HCT116 (cell line): ENCODE results near the gene SCN3B. TPM values are rescaled to one million over a fixed set of nuclear protein-coding genes. Genes with fewer than 3 reads are reported as not detected.

ENCODE experiments used
- ATAC-seq: fragments of 200-7000 bp; cut with Tn5 transposase; 2 replicates; pipeline ENCODE4 v1.9.1; 2020; ENCODE audit warnings: mild to moderate bottlenecking, moderate library complexity
- BruUV-seq: library from RNA; stranded (reverse); fragments of 400-500 nt; replicated peaks from 2 replicates; lab custom pipeline; 2021; lab: Mats Ljungman, UMichigan
- CTCF ChIA-PET: fragments of 300-600 bp; sonication (Branson Sonifier 250); formaldehyde crosslinking; loops from one replicate; lab custom pipeline; 2021; ENCODE audit warnings: antibody characterized with exemption; lab: Charles Lee
- POLR2A ChIA-PET: fragments of 300-600, 350-600 bp; sonication (Branson Sonifier 250); formaldehyde crosslinking; loops from one replicate; lab custom pipeline; 2021; ENCODE audit warnings: antibody characterized with exemption; lab: Charles Lee
- RAD21 ChIA-PET, 2 experiments: fragments of 300-600 bp; sonication (Branson Sonifier 250); formaldehyde crosslinking; loops; one replicate each; lab custom pipeline; 2023; ENCODE audit warnings: low total read pairs in 2 of 2; ENCODE audit not compliant: uncharacterized antibody in 2 of 2, unreplicated experiment in 2 of 2, low non-redundant PET in 1 of 2; lab: Charles Lee
- DNase-seq: peaks from one replicate; pipeline ENCODE4 v3.0.0-alpha.2; 2010; ENCODE audit warnings: low read depth, low spot score
- H2AFZ ChIP-seq: fragments of 200-600 bp; shearing (Covaris generic), sonication (generic); 2 replicates; pipeline ENCODE4 v1.6.1; 2017; ENCODE audit warnings: low read depth, mixed run types, mixed read lengths, antibody characterized with exemption, low read length; ENCODE audit not compliant: poor library complexity, severe bottlenecking
- H3K27ac ChIP-seq: 2 replicates; pipeline ENCODE4 v1.5.1; 2012; ENCODE audit warnings: low read depth, low read length
- H3K27me3 ChIP-seq: fragments of 200-600 bp; sonication (generic); 2 replicates; pipeline ENCODE4 v1.6.1; 2016; ENCODE audit warnings: mixed run types, low read length, mixed read lengths; ENCODE audit not compliant: insufficient read depth
- H3K36me3 ChIP-seq, 2 experiments: fragments of 200-500 bp in 1 of 2; fragments of 200-600 bp in 1 of 2; sonication (Bioruptor generic) in 1 of 2; sonication (generic) in 1 of 2; 2 replicates each; pipeline versions ENCODE4 v1.5.1 to v1.6.1; 2014 to 2016; ENCODE audit warnings: low read length in 2 of 2, inconsistent platforms in 1 of 2, mixed read lengths in 1 of 2, mixed run types in 1 of 2; ENCODE audit not compliant: insufficient read depth in 2 of 2, control insufficient read depth in 1 of 2
- H3K4me1 ChIP-seq, 2 experiments: fragments of 200-600 bp in 1 of 2; sonication (generic) in 1 of 2; 2 replicates each; pipeline versions ENCODE4 v1.5.1 to v1.6.1; 2012 to 2017; ENCODE audit warnings: low read length in 2 of 2, inconsistent platforms in 1 of 2, mild to moderate bottlenecking in 1 of 2, mixed read lengths in 1 of 2, mixed run types in 1 of 2, moderate library complexity in 1 of 2; ENCODE audit not compliant: insufficient read depth in 2 of 2, control insufficient read depth in 1 of 2
- H3K4me2 ChIP-seq: fragments of 200-600 bp; sonication (generic); 2 replicates; pipeline ENCODE4 v1.6.1; 2017; ENCODE audit warnings: mixed run types, low read length, mixed read lengths
- H3K4me3 ChIP-seq, 2 experiments: fragments of 200-600 bp in 1 of 2; sonication (generic) in 1 of 2; replicated peaks in 1 of 2; 2 replicates each; pipeline ENCODE4 v1.5.1; 2011 to 2016; ENCODE audit warnings: low read length in 2 of 2, control low read depth in 1 of 2, low read depth in 1 of 2, mild to moderate bottlenecking in 1 of 2, mixed read lengths in 1 of 2, mixed run types in 1 of 2
- H3K79me2 ChIP-seq: fragments of 200-600 bp; sonication (generic); 2 replicates; pipeline ENCODE4 v1.6.1; 2017; ENCODE audit warnings: mild to moderate bottlenecking, mixed run types, low read length, moderate library complexity, mixed read lengths; ENCODE audit not compliant: insufficient read depth
- H3K9ac ChIP-seq: fragments of 200-600 bp; sonication (generic); 2 replicates; pipeline ENCODE4 v1.6.1; 2016; ENCODE audit warnings: low read length, mixed read lengths
- H3K9me2 ChIP-seq: fragments of 200-600 bp; sonication (generic), shearing (Covaris generic); 2 replicates; pipeline ENCODE4 v1.6.1; 2017; ENCODE audit warnings: mixed run types, mild to moderate bottlenecking, moderate library complexity; ENCODE audit not compliant: insufficient read depth
- H3K9me3 ChIP-seq, 2 experiments: fragments of 200-500 bp in 1 of 2; fragments of 200-600 bp in 1 of 2; sonication (Bioruptor generic) in 1 of 2; sonication (generic) in 1 of 2; 2 replicates each; pipeline ENCODE4 v1.6.1; 2014 to 2017; ENCODE audit warnings: low read length in 2 of 2, mixed read lengths in 2 of 2, inconsistent platforms in 1 of 2, low read depth in 1 of 2, mild to moderate bottlenecking in 1 of 2, mixed run types in 1 of 2, moderate library complexity in 1 of 2; ENCODE audit not compliant: control insufficient read depth in 1 of 2, insufficient read depth in 1 of 2
- H4K20me1 ChIP-seq: fragments of 200-600 bp; sonication (generic), shearing (Covaris generic); 2 replicates; pipeline ENCODE4 v1.6.1; 2017; ENCODE audit warnings: mixed run types, mild to moderate bottlenecking, moderate library complexity; ENCODE audit not compliant: insufficient read depth
- CBX3 ChIP-seq: IDR thresholded peaks from 2 replicates; pipeline ENCODE4 v1.6.1; 2012; ENCODE audit warnings: low read depth
- CEBPB ChIP-seq: IDR thresholded peaks from 2 replicates; pipeline ENCODE4 v1.6.1; 2012; ENCODE audit warnings: low read depth
- EGR1 ChIP-seq: IDR thresholded peaks from 2 replicates; pipeline ENCODE4 v1.6.1; 2012; ENCODE audit warnings: low read depth
- ELF1 ChIP-seq: IDR thresholded peaks from 2 replicates; pipeline ENCODE4 v1.6.1; 2012; ENCODE audit warnings: low read depth, borderline replicate concordance
- EZH2 ChIP-seq: fragments of 200-600 bp; sonication (generic); IDR thresholded peaks from 2 replicates; pipeline ENCODE4 v1.6.1; 2017; ENCODE audit warnings: antibody characterized with exemption, mixed run types
- EZH2phosphoT487 ChIP-seq: fragments of 200-600 bp; IDR thresholded peaks from 2 replicates; pipeline ENCODE4 v1.6.1; 2018; ENCODE audit warnings: antibody characterized with exemption, borderline replicate concordance
- FOSL1 ChIP-seq: IDR thresholded peaks from 2 replicates; pipeline ENCODE4 v1.6.1; 2012; ENCODE audit warnings: low read depth
- MAX ChIP-seq: IDR thresholded peaks from 2 replicates; pipeline ENCODE4 v1.6.1; 2012
- RAD21 ChIP-seq: IDR thresholded peaks from 2 replicates; pipeline ENCODE4 v1.6.1; 2012; ENCODE audit warnings: low read depth, mild to moderate bottlenecking
- REST ChIP-seq: IDR thresholded peaks from 2 replicates; pipeline ENCODE4 v1.6.1; 2012; ENCODE audit warnings: low read depth
- SIN3A ChIP-seq: IDR thresholded peaks from 2 replicates; pipeline ENCODE4 v1.6.1; 2012; ENCODE audit warnings: low read depth
- SRF ChIP-seq: IDR thresholded peaks from 2 replicates; pipeline ENCODE4 v1.6.1; 2012; ENCODE audit warnings: low read depth
- YY1 ChIP-seq: IDR thresholded peaks from 2 replicates; pipeline ENCODE4 v1.6.1; 2011; ENCODE audit warnings: low read length, low read depth, moderate library complexity, mild to moderate bottlenecking; ENCODE audit not compliant: insufficient replicate concordance; ENCODE audit errors: extremely low read depth
- ZNF274 ChIP-seq: fragments of 200-500 bp; sonication (Bioruptor generic); IDR thresholded peaks from 2 replicates; pipeline ENCODE4 v1.6.1; 2014; ENCODE audit warnings: mild to moderate bottlenecking, low read depth, low read length, inconsistent platforms
- intact Hi-C: fragments of 100-400 bp; cut with micrococcal nuclease; formaldehyde crosslinking; loops from 2 replicates; pipeline ENCODE4 v1.10.0; 2022
- total RNA-seq: library from RNA; stranded (reverse); gene quantifications from one replicate; pipeline ENCODE4 v1.2.1, GENCODE V29; 2021; ENCODE audit not compliant: unreplicated experiment
- TF ChIP-seq, protein P1 (sequence below), 3 experiments: fragments of 200-600 bp in 1 of 3; sonication (generic) in 1 of 3; IDR thresholded peaks in 2 of 3; conservative IDR thresholded peaks in 1 of 3; 2 replicates each; pipeline ENCODE4 v1.5.1; 2012 to 2017; ENCODE audit warnings: low read depth in 2 of 3, low read length in 2 of 3, antibody characterized with exemption in 1 of 3, borderline replicate concordance in 1 of 3, control low read depth in 1 of 3, mild to moderate bottlenecking in 1 of 3, mixed read lengths in 1 of 3, mixed run types in 1 of 3, moderate library complexity in 1 of 3; ENCODE audit not compliant: insufficient read depth in 1 of 3

Gene SCN3B
- total RNA-seq, 1 experiment from 2014 or later = 0.05 TPM

DNA sequence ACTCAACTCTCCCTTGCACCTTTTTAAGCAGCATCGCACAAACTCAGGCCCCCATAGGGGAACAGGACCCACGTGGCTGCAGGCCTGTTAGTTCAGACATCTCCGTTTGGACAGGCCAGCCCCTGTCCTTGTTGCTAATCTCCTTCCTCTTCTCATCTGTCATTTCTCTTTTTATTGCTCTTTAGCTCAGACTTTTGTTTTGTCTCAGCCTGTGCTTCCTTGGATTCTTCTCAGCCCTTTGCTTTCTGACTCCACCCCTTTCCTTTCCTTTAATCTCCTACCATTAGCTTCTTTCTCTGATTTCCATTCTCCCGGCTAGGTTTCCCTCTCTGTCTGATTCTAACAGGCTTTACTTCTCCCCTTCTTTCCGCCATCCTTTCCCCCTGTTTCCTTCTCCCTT lies 68.7 kb downstream of the SCN3B start:
- H3K27me3 ChIP-seq = no peaks in the 10 kb centered on the region; the same call in 1 of the 2 replicates
- DNase-seq (no peak), ATAC-seq (no peak)
- no peak overlapping the region for H3K4me2 ChIP-seq
- no peak overlapping the region for H3K27ac ChIP-seq
- H3K4me3 ChIP-seq = no peak overlapping the region
- no peak for TF ChIP-seq MAX
- TF ChIP-seq ZNF274 = no peak
- no peak for TF ChIP-seq SRF
- no peak for TF ChIP-seq SIN3A
- TF ChIP-seq EZH2phosphoT487 = no peak
- no peak for TF ChIP-seq YY1
- no peak for TF ChIP-seq FOSL1
- no peak for TF ChIP-seq EZH2
- no peak for TF ChIP-seq EGR1
- no peaks in the 10 kb centered on the region for H3K79me2 ChIP-seq
- POLR2A ChIA-PET = no interaction called here
- H2AFZ ChIP-seq = no peak overlapping the region
- no peaks in the 10 kb centered on the region for H3K36me3 ChIP-seq
- no peaks in the 10 kb centered on the region for H3K9me3 ChIP-seq
- RAD21 ChIA-PET = no interaction called here
- peaks cover 11 to 14% of the 10 kb centered on the region in 2 experiments for H3K4me1 ChIP-seq
- H3K9me2 ChIP-seq = no peaks in the 10 kb centered on the region
- intact Hi-C loops = no loop called here
- CTCF ChIA-PET = no interaction called here
- no TSS peak for BruUV-seq
- no peak overlapping the region for H3K9ac ChIP-seq
- H4K20me1 ChIP-seq = no peaks in the 10 kb centered on the region

DNA sequence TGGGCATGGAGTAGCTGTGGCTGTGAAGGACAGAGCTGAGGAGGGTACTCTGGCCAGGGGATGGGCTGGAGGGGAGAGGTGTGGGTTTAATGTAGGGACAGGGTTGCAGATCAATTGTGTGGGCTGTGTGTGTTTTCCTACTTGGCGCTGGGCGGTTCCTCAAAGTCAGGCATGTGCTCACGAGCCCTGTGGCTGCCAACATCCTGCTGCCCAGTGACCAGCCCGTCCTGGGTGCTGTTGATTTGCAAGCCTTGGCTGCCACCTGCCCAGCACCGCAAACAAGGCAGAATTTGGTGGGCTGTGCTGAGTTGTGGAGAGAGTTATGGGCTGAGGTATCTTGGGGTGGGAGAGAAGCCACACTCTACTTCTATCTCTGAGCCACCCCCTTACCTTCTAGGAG lies 69.2 kb downstream of the SCN3B start:
- POLR2A ChIA-PET = no interaction called here
- intact Hi-C loops = no loop called here
- Histone ChIP-seq H3K36me3 (no peaks in the 10 kb centered on the region), H3K4me3 (no peak overlapping the region), H3K79me2 (no peaks in the 10 kb centered on the region), H3K27me3 (no peaks in the 10 kb centered on the region; the same call in 1 of the 2 replicates), H3K9ac (no peak overlapping the region), H3K9me3 (no peaks in the 10 kb centered on the region), H3K9me2 (no peaks in the 10 kb centered on the region), H3K4me1 (peaks cover 6 to 13% of the 10 kb centered on the region in 2 experiments), H4K20me1 (no peaks in the 10 kb centered on the region), H3K4me2 (no peak overlapping the region), H3K27ac (no peak overlapping the region), H2AFZ (no peak overlapping the region)
- TF ChIP-seq, protein P1, sequence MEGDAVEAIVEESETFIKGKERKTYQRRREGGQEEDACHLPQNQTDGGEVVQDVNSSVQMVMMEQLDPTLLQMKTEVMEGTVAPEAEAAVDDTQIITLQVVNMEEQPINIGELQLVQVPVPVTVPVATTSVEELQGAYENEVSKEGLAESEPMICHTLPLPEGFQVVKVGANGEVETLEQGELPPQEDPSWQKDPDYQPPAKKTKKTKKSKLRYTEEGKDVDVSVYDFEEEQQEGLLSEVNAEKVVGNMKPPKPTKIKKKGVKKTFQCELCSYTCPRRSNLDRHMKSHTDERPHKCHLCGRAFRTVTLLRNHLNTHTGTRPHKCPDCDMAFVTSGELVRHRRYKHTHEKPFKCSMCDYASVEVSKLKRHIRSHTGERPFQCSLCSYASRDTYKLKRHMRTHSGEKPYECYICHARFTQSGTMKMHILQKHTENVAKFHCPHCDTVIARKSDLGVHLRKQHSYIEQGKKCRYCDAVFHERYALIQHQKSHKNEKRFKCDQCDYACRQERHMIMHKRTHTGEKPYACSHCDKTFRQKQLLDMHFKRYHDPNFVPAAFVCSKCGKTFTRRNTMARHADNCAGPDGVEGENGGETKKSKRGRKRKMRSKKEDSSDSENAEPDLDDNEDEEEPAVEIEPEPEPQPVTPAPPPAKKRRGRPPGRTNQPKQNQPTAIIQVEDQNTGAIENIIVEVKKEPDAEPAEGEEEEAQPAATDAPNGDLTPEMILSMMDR (IDR thresholded peaks at IDR 0.05 in 2 of 3, conservative IDR thresholded peaks at IDR 0.05 in 1 of 3; ENCODE audit: borderline replicate concordance in 1 of 3, insufficient read depth in 1 of 3, low read depth in 2 of 3, low read length in 2 of 3) = no peak
- no peak for TF ChIP-seq ELF1
- no peak for TF ChIP-seq REST
- no peak for TF ChIP-seq MAX
- no peak for TF ChIP-seq CBX3
- no peak for TF ChIP-seq CEBPB
- TF ChIP-seq ZNF274 = no peak
- no peak for TF ChIP-seq EGR1
- TF ChIP-seq EZH2 = no peak
- TF ChIP-seq RAD21 = no peak
- no TSS peak for BruUV-seq
- RAD21 ChIA-PET = no interaction called here
- ATAC-seq = no peak
- CTCF ChIA-PET = no interaction called here
- no peak for DNase-seq
